VCaP (cell line): ENCODE measurements around the gene ZNF41.
"Not testable (repeated sequence)": the region's sequence is repeated elsewhere in the genome, so short reads cannot be mapped to it uniquely, and the experiment has no call there.

ENCODE experiments used
- H3K27ac ChIP-seq: fragments of 450-650 bp; 2 replicates; pipeline ENCODE4 v1.5.1; 2017
- CTCF ChIP-seq: fragments of 450-650 bp; conservative IDR thresholded peaks from 2 replicates; pipeline ENCODE4 v1.5.1; 2017; ENCODE audit warnings: mild to moderate bottlenecking, moderate library complexity

ZNF41 gene

GRCh38 chrX:47500554-47500953, 17.5 kb upstream of the ZNF41 start:
- H3K27ac ChIP-seq = no peak overlapping the region

DNA sequence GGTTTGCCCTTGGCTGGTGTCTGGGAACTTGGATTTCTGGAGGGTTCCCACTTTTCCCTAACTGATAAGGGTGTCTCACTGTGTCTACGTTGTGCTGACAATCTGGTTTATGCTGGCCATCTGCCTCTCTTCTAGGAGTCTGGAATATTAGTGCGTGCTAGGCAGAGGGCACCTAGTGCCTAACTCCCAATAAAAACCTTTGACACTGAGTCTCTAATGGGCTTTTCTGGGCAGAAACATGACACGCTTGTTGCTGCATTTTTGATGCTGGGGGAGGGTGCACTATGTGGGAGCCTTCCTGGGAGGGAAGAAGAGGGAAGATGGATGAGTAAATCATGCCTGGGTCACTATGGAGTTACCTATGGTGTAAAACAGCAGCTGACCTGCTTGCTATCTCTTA, 16.3 kb upstream of the ZNF41 start:
- no peak for TF ChIP-seq CTCF
- H3K27ac ChIP-seq = no peak overlapping the region

More at GRCh38 chrX:47500554-47500953, 17.5 kb upstream of the ZNF41 start:
- no peak for TF ChIP-seq CTCF

DNA sequence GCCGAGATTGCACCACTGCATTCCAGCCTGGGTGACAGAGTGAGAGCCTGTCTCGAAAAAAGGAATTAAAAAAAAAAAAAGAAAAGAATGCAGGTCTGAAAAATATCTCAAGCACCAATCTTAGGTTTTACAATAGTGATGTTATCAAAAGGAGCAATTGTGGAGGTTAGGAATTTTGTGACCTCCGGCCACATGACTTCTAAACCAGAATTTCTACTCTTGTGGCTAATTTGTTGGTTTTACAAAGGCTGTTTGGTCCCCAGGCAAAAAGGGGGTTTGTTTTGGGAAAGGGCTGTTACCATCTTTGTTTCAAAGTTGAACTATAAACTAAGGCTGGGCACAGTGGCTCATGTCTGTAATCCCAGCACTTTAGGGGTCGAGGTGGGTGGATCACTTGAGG, 15.4 kb upstream of the ZNF41 start:
- no peak overlapping the region for H3K27ac ChIP-seq
- TF ChIP-seq CTCF = no peak

- H3K27ac ChIP-seq = no peak overlapping the region
- TF ChIP-seq CTCF = peak; percentile 50; the same call in 1 of the 2 replicates
Measured at GRCh38 chrX:47497271-47497888, 14.4 kb upstream of the ZNF41 start.

DNA sequence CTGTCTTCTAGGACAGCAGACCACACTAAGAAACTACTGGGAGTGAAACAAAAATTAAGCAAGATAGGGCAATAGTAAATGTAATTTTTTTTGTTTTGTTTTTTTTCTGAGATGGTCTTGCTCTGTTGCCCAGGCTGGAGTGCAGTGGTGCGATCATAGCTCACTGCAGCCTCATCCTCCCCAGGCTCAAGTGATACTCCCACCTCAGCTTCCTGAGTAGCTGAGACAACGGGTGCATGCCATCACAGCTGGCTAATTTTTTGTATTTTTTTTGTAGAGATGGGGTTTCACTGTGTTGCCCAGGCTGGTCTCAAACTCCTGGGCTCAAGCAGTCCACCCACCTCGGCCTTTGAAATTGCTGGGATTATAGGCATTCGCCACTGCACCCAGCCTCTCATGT, 9.1 kb upstream of the ZNF41 start:
- H3K27ac ChIP-seq = not testable (repeated sequence)

GRCh38 chrX:47489507-47490275, 6.7 kb upstream of the ZNF41 start:
- no peak for TF ChIP-seq CTCF
- H3K27ac ChIP-seq = no peak overlapping the region

- no peak for TF ChIP-seq CTCF
- H3K27ac ChIP-seq = peak overlapping the region; percentile 92
Measured at GRCh38 chrX:47484885-47485284, 1.9 kb upstream of the ZNF41 start.
